RWPE1 (cell line): ENCODE data around the gene FGFR2.

Source experiments
- CTCF ChIA-PET: fragments of 350-600 bp; sonication (Branson Sonifier 250); formaldehyde crosslinking; extraction: SDS; loops from one replicate; lab custom pipeline; 2021; lab: Yijun Ruan, JAX
- POLR2A ChIA-PET: fragments of 400-600 bp; formaldehyde crosslinking; extraction: SDS; loops from one replicate; lab custom pipeline; 2020; ENCODE audit warnings: antibody characterized with exemption; ENCODE audit not compliant: low non-redundant PET; lab: Yijun Ruan, JAX
- DNase-seq: peaks from one replicate; pipeline ENCODE4 v3.0.0; 2012; ENCODE audit warnings: low spot score
- H3K27ac ChIP-seq: fragments of 450-650 bp; 2 replicates; pipeline ENCODE4 v1.5.1; 2017
- TF ChIP-seq, protein P1 (sequence below): fragments of 450-650 bp; conservative IDR thresholded peaks from 2 replicates; pipeline ENCODE4 v1.5.1; 2017; ENCODE audit warnings: low read depth, mild to moderate bottlenecking

FGFR2 gene

DNA sequence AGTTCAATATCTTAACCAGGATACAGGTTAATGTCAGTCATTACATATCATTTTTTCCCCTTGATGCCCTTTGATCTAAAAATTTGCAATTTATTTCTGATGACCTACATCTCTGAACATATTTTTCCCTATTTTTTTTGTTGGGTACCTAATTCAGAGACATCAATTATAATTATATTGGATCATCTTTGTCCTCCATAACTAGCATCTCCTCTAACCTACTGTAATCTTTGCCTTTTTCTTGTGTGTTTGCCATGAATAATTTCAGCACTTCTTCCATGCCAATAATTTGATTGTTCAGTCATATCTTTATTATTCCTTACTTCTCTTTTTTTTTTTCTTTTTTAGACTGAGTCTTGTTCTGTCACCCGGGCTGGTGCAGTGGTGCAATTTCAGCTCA is 39.2 kb upstream of the FGFR2 start:
- no peak overlapping the region for H3K27ac ChIP-seq
- ChIA-PET CTCF (no interaction called here), POLR2A (no interaction called here)
- TF ChIP-seq, protein P1, sequence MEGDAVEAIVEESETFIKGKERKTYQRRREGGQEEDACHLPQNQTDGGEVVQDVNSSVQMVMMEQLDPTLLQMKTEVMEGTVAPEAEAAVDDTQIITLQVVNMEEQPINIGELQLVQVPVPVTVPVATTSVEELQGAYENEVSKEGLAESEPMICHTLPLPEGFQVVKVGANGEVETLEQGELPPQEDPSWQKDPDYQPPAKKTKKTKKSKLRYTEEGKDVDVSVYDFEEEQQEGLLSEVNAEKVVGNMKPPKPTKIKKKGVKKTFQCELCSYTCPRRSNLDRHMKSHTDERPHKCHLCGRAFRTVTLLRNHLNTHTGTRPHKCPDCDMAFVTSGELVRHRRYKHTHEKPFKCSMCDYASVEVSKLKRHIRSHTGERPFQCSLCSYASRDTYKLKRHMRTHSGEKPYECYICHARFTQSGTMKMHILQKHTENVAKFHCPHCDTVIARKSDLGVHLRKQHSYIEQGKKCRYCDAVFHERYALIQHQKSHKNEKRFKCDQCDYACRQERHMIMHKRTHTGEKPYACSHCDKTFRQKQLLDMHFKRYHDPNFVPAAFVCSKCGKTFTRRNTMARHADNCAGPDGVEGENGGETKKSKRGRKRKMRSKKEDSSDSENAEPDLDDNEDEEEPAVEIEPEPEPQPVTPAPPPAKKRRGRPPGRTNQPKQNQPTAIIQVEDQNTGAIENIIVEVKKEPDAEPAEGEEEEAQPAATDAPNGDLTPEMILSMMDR, result no peak
- no peak for DNase-seq

DNA sequence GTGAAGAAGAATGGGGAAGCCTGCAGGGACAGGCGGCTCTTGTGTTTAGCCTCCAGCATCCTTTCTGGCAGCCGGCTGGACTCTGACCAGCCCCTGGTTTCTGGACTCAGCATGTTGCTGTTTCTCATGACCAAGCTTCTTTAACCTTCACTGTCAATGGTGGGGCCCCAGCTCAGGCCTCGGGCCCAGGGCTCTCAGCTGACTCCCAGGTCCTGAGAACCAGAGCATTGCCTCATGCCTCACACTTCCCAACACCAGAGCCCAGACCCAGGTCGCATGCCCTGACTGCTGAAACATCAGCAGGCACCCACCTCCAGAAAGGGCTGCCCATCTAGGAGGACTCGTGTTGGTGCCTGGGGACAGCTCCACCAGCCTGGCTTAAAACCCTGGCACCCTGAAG is 34.8 kb upstream of the FGFR2 start:
- ChIA-PET POLR2A (no interaction called here), CTCF (no interaction called here)
- no peak for DNase-seq
- TF ChIP-seq, protein P1, result no peak
- H3K27ac ChIP-seq, result no peak overlapping the region

DNA sequence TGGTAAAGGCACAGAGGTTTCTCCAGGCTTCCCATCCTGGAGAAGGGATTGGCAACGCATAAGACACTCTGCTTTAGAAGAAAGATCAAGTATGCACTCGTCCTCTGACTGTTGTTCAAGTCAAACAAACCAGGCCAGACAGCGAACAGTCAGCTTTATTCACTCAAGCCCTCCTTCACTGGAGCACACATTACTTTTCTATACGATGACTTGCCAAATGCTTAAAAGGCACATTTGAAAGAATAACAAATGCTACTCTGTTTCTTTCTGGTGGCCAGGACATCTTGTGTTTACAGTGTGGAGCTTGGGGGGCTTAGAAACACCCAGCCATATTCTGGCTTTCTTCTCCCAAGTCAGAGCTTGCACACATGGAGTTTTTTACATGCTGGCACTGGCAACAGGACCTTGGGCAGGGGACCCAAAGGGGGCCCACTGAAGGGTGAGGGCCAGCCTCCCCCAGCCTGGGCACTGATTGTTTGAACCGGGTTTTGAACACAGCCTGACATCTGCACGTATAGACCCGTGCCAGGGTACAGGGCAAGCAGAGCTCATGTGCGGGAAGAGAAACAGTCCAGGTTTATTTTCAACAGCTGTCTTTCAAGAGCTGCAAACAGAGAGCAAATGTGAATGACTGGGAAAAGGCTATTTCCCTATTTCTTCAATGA is 33.3 kb upstream of the FGFR2 start:
- DNase-seq, result no peak
- CTCF ChIA-PET, result interaction anchor here (0.7 kb wide), 1 partner anchor 329 kb away, joined by 3 read pairs; no protein-coding TSS in a partner anchor
- POLR2A ChIA-PET, result no interaction called here
- no peak overlapping the region for H3K27ac ChIP-seq
- TF ChIP-seq, protein P1, result no peak

DNA sequence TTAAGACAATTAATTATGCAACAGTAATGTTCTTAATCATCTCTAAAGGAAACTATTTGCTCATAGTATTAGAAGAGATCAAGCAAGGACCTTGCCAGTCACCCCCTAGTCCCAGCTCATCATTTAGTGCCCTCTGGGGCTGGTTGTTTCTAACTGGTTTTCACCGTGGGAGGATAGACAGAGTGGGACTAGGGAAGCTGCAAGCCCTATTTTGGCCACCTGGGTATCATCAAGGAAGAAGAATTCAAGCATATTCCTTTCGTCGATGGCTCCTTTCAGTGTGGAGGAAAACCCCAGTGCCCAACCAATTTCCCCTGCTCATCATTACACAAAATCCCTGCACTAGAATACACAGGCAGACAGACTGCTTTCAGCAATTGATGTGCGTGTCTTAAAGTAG is 30.6 kb upstream of the FGFR2 start:
- H3K27ac ChIP-seq, result no peak overlapping the region
- TF ChIP-seq, protein P1, result no peak
- DNase-seq, result no peak
- CTCF ChIA-PET, result interaction anchor here (1.1 kb wide), 1 partner anchor 20 kb away, joined by 4 read pairs; no protein-coding TSS in a partner anchor
- POLR2A ChIA-PET, result no interaction called here

DNA sequence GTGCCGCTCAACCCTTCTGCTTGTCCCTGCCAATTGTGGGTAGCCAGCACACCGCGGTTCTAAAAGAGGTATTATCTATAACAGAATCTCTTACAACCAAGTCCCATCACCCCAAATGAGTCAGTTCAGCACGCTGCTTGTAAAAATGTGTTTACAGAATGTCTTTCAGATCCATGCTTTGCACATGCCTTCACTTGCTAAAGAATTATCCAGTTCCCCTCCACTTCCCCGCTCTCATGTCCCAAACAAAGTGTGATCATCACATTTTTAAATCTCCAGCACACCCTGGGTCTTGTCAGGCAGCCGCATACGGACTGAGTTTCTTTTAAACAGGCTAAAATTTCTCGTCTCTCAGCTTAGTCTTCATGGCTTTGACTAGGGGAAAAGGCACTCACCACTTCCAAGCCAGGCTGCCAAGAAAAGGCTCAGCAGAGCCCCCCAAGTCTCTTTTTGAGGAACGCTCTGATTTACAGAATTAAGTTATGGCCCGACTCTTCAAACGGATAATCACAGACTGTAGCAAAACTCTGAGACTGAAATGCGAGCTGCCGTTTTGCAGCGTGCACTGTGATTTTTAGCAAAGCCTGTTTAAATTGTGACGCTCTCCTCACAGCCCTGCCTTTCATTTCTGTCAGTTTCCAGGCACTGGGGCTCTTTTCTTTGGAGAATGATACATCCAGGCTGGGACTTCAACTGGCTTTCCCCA is 29.8 kb upstream of the FGFR2 start:
- peak; percentile 41 for DNase-seq
- peak overlapping the region; percentile 58 for H3K27ac ChIP-seq
- TF ChIP-seq, protein P1, result no peak
- ChIA-PET CTCF (interaction anchor here (0.5 to 1.1 kb wide), 2 partner anchors 20 to 23 kb away, joined by 3 to 4 read pairs; no protein-coding TSS in a partner anchor), POLR2A (no interaction called here)

DNA sequence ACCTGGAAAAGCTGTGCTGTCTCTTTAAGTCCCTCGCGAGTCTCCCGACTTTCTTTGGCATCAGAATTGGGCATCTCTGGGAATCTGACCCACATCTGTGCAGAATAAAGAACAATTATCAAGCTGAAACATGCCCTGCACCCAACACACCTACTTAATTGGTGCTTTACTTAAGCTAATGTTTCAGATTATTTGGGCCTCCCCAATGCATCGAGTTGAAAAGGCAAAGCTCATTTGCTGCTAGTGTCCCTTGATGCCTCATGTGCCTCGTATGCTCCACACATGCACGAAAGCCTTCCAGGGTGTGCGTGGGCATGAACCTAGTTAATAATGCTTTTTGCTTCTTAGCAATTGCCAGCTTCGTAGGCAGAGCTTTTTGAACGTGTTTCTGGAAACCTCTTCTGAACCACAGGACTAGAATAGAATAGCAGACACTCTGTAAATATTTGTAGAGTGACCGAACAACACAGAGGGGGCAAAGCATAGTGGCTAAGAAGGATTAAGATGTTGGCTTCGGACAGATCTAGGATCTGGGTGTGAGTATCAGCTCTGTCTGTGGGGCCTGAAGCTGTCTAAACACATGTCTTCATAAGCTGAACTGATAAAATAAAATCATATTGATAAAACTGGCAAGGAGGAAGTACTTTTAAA is 26.7 kb upstream of the FGFR2 start:
- ChIA-PET POLR2A (no interaction called here), CTCF (interaction anchor here (0.5 to 1.6 kb wide), 9 partner anchors 15 to 789 kb away, joined by 3 to 6 read pairs (median 3); no protein-coding TSS in a partner anchor)
- TF ChIP-seq, protein P1, result no peak
- H3K27ac ChIP-seq, result peak overlapping the region; percentile 61
- peak; percentile 44 for DNase-seq
